ENCODE measurements around the gene THSD4.

DNA sequence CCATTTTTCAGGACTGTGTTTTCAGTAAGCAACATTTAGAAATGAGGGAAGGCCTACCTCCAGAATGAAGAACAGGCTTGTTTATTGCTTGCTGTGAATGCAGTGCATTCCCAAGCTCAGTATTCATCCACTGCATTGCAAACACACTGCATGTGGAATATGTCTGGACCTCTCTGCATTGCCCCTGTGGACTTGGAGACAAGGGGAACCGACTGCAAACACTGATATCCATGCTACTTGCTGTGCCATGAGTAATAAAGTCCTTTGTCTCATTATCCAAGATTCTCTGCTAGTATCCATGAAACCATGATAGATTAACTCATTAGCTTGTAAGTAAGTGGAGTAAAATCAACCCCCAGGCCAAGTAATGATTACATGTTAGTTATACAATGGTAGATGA is 393.9 kb downstream of the THSD4 start:
- TF ChIP-seq GABPA (IDR thresholded peaks at IDR 0.05; ENCODE audit: low read depth) (no peak), POLR2AphosphoS5 (IDR thresholded peaks at IDR 0.05; ENCODE audit: low read depth) (no peak), REST (IDR thresholded peaks at IDR 0.05; ENCODE audit: insufficient replicate concordance, low read depth) (no peak), SPI1 (IDR thresholded peaks at IDR 0.05; ENCODE audit: borderline replicate concordance, low read depth) (no peak)
- TF ChIP-seq, protein P1, sequence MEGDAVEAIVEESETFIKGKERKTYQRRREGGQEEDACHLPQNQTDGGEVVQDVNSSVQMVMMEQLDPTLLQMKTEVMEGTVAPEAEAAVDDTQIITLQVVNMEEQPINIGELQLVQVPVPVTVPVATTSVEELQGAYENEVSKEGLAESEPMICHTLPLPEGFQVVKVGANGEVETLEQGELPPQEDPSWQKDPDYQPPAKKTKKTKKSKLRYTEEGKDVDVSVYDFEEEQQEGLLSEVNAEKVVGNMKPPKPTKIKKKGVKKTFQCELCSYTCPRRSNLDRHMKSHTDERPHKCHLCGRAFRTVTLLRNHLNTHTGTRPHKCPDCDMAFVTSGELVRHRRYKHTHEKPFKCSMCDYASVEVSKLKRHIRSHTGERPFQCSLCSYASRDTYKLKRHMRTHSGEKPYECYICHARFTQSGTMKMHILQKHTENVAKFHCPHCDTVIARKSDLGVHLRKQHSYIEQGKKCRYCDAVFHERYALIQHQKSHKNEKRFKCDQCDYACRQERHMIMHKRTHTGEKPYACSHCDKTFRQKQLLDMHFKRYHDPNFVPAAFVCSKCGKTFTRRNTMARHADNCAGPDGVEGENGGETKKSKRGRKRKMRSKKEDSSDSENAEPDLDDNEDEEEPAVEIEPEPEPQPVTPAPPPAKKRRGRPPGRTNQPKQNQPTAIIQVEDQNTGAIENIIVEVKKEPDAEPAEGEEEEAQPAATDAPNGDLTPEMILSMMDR (IDR thresholded peaks at IDR 0.05; ENCODE audit: insufficient read depth, low read length), result no peak

All from HL-60 (cell line).